NB4 (cell line): Measurements from ENCODE around the gene SLC39A11.

Experiments used
- MYC ChIP-seq: IDR thresholded peaks from 2 replicates; pipeline ENCODE4 v1.6.1; 2011; ENCODE audit warnings: low read depth, low read length
- POLR2A ChIP-seq: IDR thresholded peaks from 2 replicates; pipeline ENCODE4 v1.6.1; 2011; ENCODE audit warnings: mild to moderate bottlenecking; ENCODE audit not compliant: insufficient read length; ENCODE audit errors: extremely low read depth
- TF ChIP-seq, protein P1 (sequence below): IDR thresholded peaks from one replicate; pipeline ENCODE4 v1.5.1; 2012; ENCODE audit warnings: low read depth, low read length

DNA sequence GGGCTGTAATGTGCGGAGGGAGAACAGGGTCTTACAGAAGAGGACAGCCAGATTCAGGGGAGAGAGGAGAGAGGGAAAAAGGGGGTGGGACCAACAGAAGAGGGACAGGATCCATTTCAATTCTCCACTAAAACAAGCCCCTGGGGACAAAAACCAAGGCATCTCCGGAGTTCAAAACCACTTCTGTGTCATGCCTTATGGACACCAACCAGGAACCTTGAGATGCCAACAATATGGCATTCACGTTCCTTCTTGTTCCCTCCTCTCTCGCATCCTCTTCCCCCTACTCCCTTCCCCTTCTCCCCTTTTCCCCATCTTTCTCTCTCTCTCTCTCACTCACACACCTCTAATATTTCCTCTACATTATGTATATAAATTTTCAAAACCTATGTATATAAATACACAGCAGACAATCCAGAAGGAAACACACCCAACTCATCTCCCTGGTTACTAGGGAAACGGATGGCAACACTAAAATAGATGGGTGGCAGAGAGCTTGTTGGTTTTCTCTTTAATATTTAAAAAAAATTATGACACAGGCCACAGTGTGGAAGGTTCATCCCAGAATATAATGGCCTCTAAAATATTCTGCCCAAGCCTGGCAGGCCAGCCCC is 123.1 kb downstream of the SLC39A11 start:
- TF ChIP-seq POLR2A (no peak), MYC (no peak)
- TF ChIP-seq, protein P1, sequence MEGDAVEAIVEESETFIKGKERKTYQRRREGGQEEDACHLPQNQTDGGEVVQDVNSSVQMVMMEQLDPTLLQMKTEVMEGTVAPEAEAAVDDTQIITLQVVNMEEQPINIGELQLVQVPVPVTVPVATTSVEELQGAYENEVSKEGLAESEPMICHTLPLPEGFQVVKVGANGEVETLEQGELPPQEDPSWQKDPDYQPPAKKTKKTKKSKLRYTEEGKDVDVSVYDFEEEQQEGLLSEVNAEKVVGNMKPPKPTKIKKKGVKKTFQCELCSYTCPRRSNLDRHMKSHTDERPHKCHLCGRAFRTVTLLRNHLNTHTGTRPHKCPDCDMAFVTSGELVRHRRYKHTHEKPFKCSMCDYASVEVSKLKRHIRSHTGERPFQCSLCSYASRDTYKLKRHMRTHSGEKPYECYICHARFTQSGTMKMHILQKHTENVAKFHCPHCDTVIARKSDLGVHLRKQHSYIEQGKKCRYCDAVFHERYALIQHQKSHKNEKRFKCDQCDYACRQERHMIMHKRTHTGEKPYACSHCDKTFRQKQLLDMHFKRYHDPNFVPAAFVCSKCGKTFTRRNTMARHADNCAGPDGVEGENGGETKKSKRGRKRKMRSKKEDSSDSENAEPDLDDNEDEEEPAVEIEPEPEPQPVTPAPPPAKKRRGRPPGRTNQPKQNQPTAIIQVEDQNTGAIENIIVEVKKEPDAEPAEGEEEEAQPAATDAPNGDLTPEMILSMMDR = no peak
